Lung (tissue), 12 donors: ENCODE data around the gene ZNF865. TPM values are rescaled to one million over a fixed set of nuclear protein-coding genes. Genes with fewer than 3 reads are reported as not detected.

ENCODE experiments used
- ATAC-seq: fragments of 200-7000 bp; cut with Tn5 transposase; one replicate; pipeline ENCODE4 v1.9.1; 2020; ENCODE audit warnings: moderate number of reproducible peaks; ENCODE audit not compliant: insufficient read depth, low FRiP score
- DNase-seq, 3 donors: peaks; one replicate each; pipeline ENCODE4 v3.0.0-alpha.2; 2013 to 2017
- H3K27ac ChIP-seq, 2 donors: one replicate each; pipeline ENCODE4 v1.5.1; 2013; ENCODE audit warnings: mild to moderate bottlenecking in 2 of 2, moderate library complexity in 2 of 2, control low read depth in 1 of 2, inconsistent platforms in 1 of 2, low read depth in 1 of 2, low read length in 1 of 2
- H3K27me3 ChIP-seq, 3 donors: one replicate each; pipeline ENCODE4 v1.5.1; 2013; ENCODE audit warnings: low read length in 2 of 3; ENCODE audit not compliant: control insufficient read depth in 3 of 3, insufficient read depth in 3 of 3
- H3K36me3 ChIP-seq, 4 donors: one replicate each; pipeline ENCODE4 v1.5.1; 2013; ENCODE audit warnings: low read length in 4 of 4, mild to moderate bottlenecking in 1 of 4, moderate library complexity in 1 of 4; ENCODE audit not compliant: control insufficient read depth in 4 of 4, insufficient read depth in 4 of 4
- H3K4me1 ChIP-seq, 5 donors: one replicate each; pipeline ENCODE4 v1.5.1; 2013; ENCODE audit warnings: low read length in 5 of 5, mild to moderate bottlenecking in 2 of 5, moderate library complexity in 1 of 5; ENCODE audit not compliant: control insufficient read depth in 5 of 5, insufficient read depth in 5 of 5
- H3K4me3 ChIP-seq: one replicate; pipeline ENCODE4 v1.5.1; 2013; ENCODE audit warnings: mild to moderate bottlenecking, control low read depth, moderate library complexity
- H3K9ac ChIP-seq, 2 donors: one replicate each; pipeline ENCODE4 v1.5.1; 2013; ENCODE audit warnings: low read length in 2 of 2, control low read depth in 1 of 2; ENCODE audit not compliant: insufficient read depth in 1 of 2
- H3K9me3 ChIP-seq, 4 donors: one replicate each; pipeline ENCODE4 v1.5.1; 2013; ENCODE audit warnings: low read length in 3 of 4, mild to moderate bottlenecking in 1 of 4, moderate library complexity in 1 of 4; ENCODE audit not compliant: control insufficient read depth in 4 of 4, insufficient read depth in 3 of 4
- WGBS, 2 donors: extraction: QIAGEN DNeasy Blood & Tissue Kit; methylation state at CpG; one replicate each; pipeline ENCODE4 v1.1.7; 2013; 5-methylcytosine and 5-hydroxymethylcytosine counted together
- polyA plus RNA-seq, 2 donors: library from polyadenylated mRNA; stranded (reverse); fragments of 200-250 nt; gene quantifications; one replicate each; pipeline ENCODE4 v1.2.1, GENCODE V29; 2013
- total RNA-seq, 2 donors: library from RNA; depleted of rRNA in 1 of 2; stranded (reverse); fragments of >200 nt in 1 of 2; gene quantifications; one replicate each; pipeline ENCODE4 v1.2.1, GENCODE V29; 2014 to 2021
- TF ChIP-seq, protein P1 (sequence below): IDR thresholded peaks from 2 replicates; pipeline ENCODE4 v1.5.1; 2012; ENCODE audit warnings: mild to moderate bottlenecking; ENCODE audit errors: control extremely low read depth, extremely low read depth
- donor health status: control.
- donor health status: control.
- donor health status: Bipolar disorder and iron deficiency.
- donor health status: healthy.
- donor health status: DM: yes; HTN: yes; CAD: no.

The ZNF865 gene
- total and polyA plus RNA-seq, 4 donors: 5.1 to 19.3 (median 10.0) TPM

GRCh38 chr19:55590109-55590508 is 15.3 kb upstream of the ZNF865 start:
- H3K27me3 ChIP-seq: no peaks in the 10 kb centered on the region
- ATAC-seq (no peak), DNase-seq (no peak)

DNA sequence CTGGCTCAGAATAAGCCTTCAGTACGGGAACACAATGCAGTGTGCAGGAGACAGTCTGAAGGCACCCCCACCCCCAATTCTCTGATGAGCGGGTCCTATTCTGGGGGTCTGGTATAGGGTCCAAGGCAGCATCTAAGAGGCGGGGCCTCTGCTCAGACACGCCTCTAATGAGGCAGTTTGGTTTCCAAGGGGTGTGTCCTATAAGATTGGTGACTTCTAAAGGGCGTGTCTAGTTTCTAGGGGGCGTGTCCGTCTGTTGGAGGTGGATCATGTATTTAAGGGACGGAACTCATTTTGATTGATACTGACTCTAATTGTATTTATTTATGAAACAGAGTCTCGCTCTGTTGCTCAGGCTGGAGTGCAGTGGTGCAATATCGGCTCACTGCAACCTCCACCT is 14.8 kb upstream of the ZNF865 start:
- Histone ChIP-seq H3K27ac (no peak overlapping the region), H3K9me3 (no peaks in the 10 kb centered on the region), H3K36me3 (peaks cover 5 to 20% (median 13%) of the 10 kb centered on the region in 4 donors), H3K9ac (no peak overlapping the region), H3K4me3 (no peak overlapping the region), H3K4me1 (peaks cover 0 to 14% (median 3%) of the 10 kb centered on the region in 5 donors), H3K27me3 (no peaks in the 10 kb centered on the region)
- 89 to 90% methylated on average over 10 of the region's 10 CpGs for WGBS, 2 donors
- DNase-seq (no peak), ATAC-seq (no peak)
- TF ChIP-seq, protein P1, sequence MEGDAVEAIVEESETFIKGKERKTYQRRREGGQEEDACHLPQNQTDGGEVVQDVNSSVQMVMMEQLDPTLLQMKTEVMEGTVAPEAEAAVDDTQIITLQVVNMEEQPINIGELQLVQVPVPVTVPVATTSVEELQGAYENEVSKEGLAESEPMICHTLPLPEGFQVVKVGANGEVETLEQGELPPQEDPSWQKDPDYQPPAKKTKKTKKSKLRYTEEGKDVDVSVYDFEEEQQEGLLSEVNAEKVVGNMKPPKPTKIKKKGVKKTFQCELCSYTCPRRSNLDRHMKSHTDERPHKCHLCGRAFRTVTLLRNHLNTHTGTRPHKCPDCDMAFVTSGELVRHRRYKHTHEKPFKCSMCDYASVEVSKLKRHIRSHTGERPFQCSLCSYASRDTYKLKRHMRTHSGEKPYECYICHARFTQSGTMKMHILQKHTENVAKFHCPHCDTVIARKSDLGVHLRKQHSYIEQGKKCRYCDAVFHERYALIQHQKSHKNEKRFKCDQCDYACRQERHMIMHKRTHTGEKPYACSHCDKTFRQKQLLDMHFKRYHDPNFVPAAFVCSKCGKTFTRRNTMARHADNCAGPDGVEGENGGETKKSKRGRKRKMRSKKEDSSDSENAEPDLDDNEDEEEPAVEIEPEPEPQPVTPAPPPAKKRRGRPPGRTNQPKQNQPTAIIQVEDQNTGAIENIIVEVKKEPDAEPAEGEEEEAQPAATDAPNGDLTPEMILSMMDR: no peak

More at GRCh38 chr19:55590109-55590508, 15.3 kb upstream of the ZNF865 start:
- Histone ChIP-seq H3K9ac (no peak overlapping the region), H3K4me1 (peaks cover 0 to 18% (median 3%) of the 10 kb centered on the region in 5 donors), H3K36me3 (peaks cover 2 to 16% (median 8%) of the 10 kb centered on the region in 4 donors), H3K4me3 (no peak overlapping the region), H3K27ac (no peak overlapping the region), H3K9me3 (no peaks in the 10 kb centered on the region)
- 67 to 81% methylated on average over 7 of the region's 7 CpGs for WGBS, 2 donors
- TF ChIP-seq, protein P1: no peak

GRCh38 chr19:55591555-55591954 is 13.9 kb upstream of the ZNF865 start:
- WGBS, 2 donors: 86 to 91% methylated on average over 10 of the region's 10 CpGs
- Histone ChIP-seq H3K4me3 (no peak overlapping the region), H3K36me3 (peaks cover 5 to 27% (median 21%) of the 10 kb centered on the region in 4 donors), H3K4me1 (peaks cover 0 to 10% (median 1%) of the 10 kb centered on the region in 5 donors), H3K27ac (no peak overlapping the region), H3K9me3 (no peaks in the 10 kb centered on the region), H3K9ac (no peak overlapping the region), H3K27me3 (no peaks in the 10 kb centered on the region)
- no peak for ATAC-seq
- TF ChIP-seq, protein P1: no peak
- DNase-seq: no peak
